HG03039 (cell line): ENCODE data around the gene SLC22A2.
"Not testable (repeated sequence)": the region's sequence is repeated elsewhere in the genome, so short reads cannot be mapped to it uniquely, and the experiment has no call there.

Source experiments
- ATAC-seq: cut with Tn5 transposase; IDR thresholded peaks from one replicate; pipeline ENCODE4 v1.9.1; 2021; ENCODE audit warnings: mild to moderate bottlenecking, moderate library complexity; ENCODE audit not compliant: unreplicated experiment

Gene SLC22A2

DNA sequence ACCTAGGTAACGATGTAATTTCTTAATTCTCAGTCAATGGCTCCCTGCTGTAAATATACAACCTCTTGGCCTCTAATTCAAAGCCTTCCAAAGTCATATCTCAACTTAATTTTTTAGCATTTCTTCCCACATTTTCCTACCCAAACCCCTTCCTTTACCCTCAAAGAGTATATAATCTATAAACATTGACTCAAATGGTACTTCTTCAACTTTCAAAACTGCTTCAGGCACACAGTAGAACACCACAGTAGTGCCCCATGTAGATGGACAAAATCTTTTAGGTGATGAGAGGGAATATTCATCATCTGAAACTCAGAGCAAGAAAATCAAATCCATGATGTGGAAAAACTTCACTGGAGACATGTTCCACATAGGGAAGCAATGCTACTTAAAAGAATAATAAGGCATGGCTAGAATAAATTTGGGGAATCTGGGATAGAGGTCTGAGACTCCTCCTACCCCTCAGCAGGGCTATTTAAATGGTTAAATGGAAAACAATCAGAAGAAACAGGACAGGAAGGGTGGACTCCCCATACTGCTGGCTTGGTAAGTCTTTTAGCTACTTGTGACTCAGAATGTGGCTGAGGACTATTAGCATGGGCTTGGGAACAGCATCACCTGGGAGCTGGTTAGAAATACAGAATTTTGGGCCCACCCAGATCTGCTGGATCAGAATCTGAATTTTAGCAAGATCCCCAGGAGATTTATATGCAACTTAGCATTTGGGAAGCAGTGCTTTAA lies 6.4 kb downstream of the SLC22A2 start:
- ATAC-seq: no peak

GRCh38 chr6:160249671-160250070 lies 8.9 kb downstream of the SLC22A2 start:
- ATAC-seq: no peak

DNA sequence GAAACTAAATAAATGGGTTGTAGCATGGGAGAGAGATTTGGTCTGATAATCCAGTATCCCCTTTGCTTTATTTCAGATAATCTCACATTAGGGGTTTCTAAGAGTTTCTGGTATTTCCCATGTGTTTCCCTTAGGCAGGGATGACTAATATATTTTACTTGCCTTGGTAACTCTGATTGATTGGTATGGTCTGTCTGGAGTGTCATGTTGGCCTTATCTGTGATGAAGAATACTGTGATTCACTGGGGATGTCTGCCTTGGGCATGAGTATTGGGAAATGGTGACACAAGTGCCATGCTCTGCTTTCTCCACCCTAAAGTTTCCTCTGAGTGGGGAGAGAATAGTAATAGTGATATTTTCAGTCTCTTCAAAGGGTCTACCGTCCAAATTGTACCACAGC lies 10.1 kb downstream of the SLC22A2 start:
- no peak for ATAC-seq

DNA sequence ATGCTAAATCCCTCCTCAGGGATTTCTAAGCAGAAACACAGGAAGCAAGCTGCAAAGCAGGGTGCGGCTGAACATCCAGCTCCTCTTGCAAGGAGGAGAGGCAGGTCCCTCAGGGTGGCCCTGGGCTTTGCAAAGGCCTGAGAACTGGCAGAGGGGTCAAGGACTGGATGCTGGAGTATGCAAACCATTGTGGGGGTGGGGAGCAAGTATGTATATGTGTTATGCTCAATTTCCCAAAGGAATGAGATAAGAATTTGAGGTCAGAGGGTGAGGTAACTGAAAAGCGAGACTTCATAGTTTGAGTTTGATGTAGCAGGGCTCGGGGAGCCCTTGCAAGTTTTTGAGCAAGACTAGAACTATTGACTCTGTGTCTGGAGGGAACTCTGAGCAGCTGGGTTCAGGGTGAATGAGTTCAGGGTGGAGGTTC lies 11.2 kb downstream of the SLC22A2 start:
- ATAC-seq: no peak

DNA sequence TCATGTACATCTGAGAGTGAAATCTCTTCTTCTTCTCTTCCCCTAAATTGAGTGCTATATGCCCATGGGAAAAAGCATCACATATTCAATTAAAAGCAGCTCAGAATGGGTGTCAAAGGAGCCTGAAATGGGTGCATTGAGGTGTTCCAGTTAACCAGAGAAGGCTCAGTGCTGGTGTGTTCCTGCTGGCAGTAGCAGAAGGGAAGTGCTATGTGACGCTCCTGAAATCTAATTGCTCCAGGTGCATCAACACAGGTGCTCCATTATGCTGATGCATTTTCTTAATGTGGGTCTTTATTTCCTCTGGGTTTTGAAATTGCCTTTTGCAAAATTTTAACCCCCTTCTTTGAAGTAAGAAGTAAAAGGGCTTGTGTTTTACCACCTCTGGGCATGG lies 17.9 kb downstream of the SLC22A2 start:
- no peak for ATAC-seq

DNA sequence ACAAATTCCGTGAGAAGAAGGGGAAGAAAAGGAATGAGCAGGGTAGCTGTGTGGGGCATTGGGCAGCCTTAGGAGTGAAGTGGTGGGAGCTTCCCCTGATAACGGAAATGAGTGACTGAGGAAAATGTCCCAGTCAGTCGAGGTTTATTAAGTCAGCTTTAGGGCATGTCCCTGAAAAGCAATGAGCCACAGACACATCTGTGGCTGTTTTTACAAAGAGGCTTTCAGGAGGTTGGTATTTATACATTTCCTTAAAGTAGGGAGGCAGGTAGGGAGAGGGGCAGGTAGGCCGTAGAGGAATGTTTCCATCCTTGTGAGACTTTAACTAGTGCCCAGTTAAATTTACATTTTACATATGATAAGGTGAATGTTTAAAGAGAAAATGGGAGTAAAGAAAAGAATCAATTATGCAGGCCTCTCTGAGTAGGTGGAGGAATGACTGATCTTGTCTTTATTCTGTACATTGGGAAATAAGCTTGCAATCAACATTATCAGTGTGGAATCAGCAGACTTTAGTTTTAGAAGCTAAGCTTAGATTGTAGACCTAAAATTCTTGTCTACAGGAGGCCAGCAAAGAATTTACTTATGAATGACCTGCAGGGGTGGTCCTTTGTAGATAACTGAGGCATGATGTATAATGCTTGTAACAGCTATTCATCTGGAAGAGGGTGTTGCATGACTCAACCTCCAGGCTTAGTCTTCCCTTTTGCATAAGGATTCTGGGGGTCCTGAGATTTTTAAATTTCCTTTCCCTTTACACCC lies 18.5 kb downstream of the SLC22A2 start:
- no peak for ATAC-seq

DNA sequence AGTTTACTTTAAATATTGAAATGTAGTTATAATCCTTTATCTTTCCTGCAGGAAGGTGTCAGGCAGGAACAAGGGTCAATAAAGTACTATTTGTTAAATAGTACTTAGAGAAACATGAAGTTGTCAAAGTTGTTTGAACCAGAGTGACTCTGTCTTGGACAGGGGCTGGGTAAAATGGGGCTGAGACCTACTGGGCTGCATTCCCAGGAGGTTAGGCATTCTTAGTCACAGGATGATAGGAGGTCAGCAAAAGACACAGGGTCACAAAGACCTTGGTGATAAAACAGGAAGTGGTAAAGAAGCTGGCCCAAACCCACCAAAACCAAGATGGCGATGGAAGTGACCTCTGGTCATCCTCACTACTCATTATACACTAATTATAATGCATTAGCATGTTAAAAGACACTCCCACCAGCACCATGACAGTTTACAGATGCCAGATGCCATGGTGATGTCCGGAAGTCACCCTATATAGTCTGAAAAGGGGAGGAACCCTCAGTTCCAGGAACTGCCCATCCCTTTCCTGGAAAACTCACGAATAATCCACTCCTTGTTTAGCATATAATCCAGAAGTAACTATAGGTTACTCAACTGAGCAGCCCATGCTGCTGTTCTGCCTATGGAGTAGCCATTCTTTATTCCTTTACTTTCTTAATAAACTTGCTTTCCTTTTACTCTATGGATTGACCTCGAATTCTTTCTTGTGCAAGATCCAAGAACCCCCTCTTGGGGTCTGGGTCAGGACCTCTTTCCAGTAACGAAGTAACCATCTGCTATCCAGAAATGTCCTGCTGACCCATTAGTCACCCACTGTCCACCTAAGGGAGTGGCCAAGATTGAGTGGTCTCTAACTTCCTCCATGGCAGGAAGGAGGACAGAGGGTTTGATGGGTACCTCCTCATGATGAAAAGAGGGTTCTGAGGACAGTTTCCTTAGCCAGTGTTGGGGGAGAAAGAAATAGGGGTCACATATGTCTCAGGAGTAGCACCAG lies 19.6 kb downstream of the SLC22A2 start:
- ATAC-seq: no peak

DNA sequence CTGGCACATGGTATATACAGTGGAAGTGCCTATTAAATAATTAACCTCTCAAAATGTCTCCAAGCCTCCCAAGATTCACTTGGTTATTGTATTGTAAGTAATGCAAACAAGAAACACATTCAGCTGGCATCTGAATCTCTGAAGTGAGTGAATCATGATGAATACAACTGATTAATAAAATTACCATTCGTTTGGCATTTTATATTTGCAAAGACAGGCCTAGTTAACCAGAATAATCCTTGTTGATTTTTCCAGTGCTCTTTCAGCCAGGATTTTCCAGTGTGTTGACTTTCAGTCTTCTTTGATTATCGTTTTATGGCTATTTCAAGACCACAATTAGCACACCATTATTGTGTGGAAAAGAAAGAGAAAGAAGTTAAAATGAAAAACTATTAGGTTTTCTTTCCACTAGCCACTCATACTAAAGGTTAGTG lies 20.3 kb downstream of the SLC22A2 start:
- ATAC-seq: no peak

DNA sequence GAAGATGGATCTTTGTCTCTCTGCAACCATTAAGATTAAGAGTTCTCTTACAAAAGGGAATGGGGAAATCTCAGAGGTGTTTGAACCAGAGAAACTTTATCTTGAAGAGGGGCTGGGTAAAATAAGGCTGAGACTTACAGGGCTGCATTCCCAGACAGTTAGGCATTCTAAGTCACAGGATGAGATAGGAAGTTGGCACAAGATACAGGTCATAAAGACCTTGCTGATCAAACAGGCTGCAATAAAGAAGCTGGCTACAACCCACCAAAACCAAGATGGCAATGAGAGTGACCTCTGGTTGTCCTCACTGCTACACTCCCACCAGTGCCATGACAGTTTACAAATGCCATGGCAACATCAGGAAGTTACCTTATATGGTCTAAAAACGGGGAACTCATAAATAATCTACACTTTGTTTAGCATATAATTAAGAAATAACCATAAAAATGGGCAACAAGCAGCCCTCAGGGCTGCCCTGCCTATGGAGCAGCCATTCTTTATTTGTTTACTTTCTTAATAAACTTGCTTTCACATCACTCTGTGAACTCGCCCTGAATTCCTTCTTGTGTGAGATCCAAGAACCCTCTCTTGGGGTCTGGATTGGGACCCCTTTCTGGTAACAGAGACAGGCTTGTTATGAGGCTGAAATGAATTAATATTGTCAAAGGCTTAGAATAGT lies 20.9 kb downstream of the SLC22A2 start:
- not testable (repeated sequence) for ATAC-seq

DNA sequence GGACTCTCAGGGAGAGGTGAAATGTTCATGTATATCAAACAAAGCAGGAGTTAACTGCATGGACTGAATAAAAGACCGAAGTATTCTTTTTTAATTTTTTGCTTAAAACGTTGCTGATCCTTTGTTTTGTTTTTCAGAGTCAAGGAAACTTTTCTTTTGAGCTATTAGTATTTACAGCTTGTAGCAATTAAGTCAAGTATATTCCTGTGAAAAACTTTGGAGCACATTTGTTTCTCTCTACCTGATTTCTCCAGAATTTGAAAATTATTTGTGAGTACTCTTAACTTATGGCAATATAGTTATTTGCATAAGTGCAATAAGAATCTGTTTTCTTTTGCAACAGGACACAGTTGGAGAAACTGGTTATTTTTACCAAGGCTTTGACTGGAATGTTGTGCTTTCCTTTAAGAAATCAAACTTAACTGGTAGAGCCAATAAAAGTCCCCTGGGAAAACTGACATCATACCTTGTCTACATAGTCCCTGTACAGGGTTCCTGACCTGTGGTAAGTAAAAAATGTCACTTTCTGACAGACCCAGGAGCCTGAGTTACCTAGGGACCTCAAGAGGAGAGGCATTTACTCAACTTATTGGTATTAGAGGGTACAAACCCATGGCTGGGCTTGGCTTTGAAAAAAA lies 22.3 kb downstream of the SLC22A2 start:
- not testable (repeated sequence) for ATAC-seq

GRCh38 chr6:160233950-160234640 lies 24.5 kb downstream of the SLC22A2 start:
- ATAC-seq: not testable (repeated sequence)

GRCh38 chr6:160227769-160228161 lies 30.9 kb downstream of the SLC22A2 start:
- no peak for ATAC-seq

DNA sequence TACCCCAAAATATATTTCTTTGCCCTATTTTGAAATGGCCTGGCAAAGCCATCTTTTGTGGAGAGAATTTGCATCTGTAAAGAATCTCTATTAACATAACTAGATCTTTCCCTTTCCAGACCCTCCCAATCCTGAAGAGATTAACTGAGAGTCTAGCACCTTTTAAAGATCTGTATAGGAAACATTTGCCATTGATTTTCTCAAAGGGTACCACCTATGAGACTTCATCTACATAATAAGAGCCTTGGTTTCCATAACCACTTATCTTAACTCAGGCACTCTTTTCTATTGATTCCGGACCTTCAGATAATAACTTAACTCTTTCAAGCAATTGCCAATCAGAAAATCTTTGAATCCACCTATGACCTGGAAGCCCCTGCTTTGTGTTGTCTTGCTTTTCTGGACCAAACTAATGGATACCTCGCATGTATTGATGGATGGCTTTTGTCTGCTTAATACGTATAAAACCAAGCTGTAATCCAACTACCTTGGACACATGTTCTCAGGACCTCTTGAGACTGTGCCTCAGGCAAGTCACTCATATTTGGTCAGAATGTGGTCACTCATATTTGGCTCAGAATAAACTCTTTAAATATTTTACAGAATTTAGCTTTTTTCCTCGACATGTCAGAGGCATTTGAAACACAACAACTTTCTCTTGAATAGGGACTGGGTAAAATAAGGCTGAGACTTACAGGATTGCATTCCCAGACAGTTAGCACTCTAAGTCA lies 31.4 kb downstream of the SLC22A2 start:
- ATAC-seq: no peak

DNA sequence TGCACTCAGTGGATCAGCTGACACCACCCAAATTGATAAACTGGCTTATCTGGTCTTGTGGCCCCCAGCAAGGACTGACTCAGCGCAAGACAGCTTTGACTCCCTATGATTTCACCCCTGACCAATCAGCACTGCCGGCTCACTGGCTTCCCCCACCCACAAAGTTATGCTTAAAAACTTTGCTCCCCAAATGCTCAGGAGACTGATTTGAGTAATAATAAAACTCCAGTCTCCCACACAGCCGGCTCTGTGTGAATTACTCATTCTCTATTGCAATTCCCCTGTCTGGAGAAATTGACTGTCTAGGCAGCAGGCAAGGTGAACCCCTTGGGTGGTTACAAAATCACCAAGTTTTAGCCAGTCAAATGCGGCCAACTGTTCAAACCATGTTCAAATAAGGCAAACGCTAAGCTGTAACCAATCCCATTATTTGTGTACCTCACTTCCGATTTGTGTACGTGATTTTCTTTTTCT lies 32.5 kb downstream of the SLC22A2 start:
- no peak for ATAC-seq

DNA sequence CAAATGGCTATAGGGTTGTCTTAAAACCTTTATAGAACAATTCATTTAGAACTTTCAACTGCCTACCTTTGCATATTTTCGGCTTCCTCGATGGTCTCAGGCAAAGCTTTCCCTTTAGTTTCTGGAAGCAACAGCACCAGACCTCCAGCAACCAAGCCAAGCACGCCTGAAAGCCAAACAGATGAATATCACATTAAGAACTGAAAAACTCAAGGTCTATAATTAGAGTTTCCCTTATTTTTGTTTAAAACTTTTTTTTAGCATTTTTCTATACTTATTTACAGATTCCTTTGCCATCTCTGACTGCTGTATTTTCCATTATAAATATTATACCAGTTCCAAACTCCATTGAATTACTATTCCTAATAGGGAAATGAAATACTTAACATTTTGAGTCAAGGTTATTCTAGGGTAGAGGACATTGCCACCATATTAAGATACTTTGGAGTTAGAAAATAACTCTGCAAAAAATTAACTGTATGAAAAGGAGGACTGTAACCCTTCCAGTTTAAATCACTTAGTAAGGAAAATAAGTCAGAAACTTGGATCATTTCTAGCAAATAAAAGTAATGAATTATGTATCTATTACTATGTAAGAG lies 33.9 kb downstream of the SLC22A2 start:
- ATAC-seq: no peak

- ATAC-seq: no peak
Measured at GRCh38 chr6:160222491-160222890, 36.1 kb downstream of the SLC22A2 start.

GRCh38 chr6:160221918-160222317 lies 36.7 kb downstream of the SLC22A2 start:
- ATAC-seq: no peak

GRCh38 chr6:160221423-160221822 lies 37.2 kb downstream of the SLC22A2 start:
- no peak for ATAC-seq
